AG09319 (cell line): Measurements from ENCODE around the gene FUCA2.

ENCODE experiments used
- DNase-seq: peaks from one replicate; pipeline ENCODE4 v3.0.0-alpha.2; 2010; ENCODE audit warnings: low read depth; ENCODE audit errors: extremely low read depth
- CTCF ChIP-seq: IDR thresholded peaks from 2 replicates; pipeline ENCODE4 v1.5.1; 2011; ENCODE audit warnings: low read depth, mild to moderate bottlenecking, inconsistent platforms, low read length, moderate library complexity

Gene FUCA2

GRCh38 chr6:143510991-143511891 lies at the start of gene FUCA2:
FUCA2 (minus strand) TSS chr6:143511720; CDS start chr6:143511634, 86 bp downstream.
- peak; percentile 75 for DNase-seq

GRCh38 chr6:143561105-143561704 lies 49.7 kb upstream of the FUCA2 start:
- DNase-seq, result no peak
- no peak for TF ChIP-seq CTCF

More at GRCh38 chr6:143510991-143511891, at the start of gene FUCA2:
- TF ChIP-seq CTCF, result no peak

GRCh38 chr6:143559051-143559660 lies 47.6 kb upstream of the FUCA2 start:
- TF ChIP-seq CTCF, result no peak
- DNase-seq, result no peak

- no peak for TF ChIP-seq CTCF
- no peak for DNase-seq
These were observed 45.0 kb upstream of the FUCA2 start for GRCh38 chr6:143556529-143556928.

- TF ChIP-seq CTCF, result no peak
These were observed 44.1 kb upstream of the FUCA2 start for GRCh38 chr6:143555582-143555981.

GRCh38 chr6:143555071-143555492 lies 43.6 kb upstream of the FUCA2 start:
- TF ChIP-seq CTCF, result no peak
- DNase-seq, result no peak

More at GRCh38 chr6:143555582-143555981, 44.1 kb upstream of the FUCA2 start:
- no peak for DNase-seq

GRCh38 chr6:143553337-143553736 lies 41.8 kb upstream of the FUCA2 start:
- no peak for TF ChIP-seq CTCF
- no peak for DNase-seq
